Esophagus squamous epithelium (tissue), 4 donors: ENCODE measurements around the gene RASA2.

Experiments
- POLR2A ChIP-seq, 4 donors: fragments of 450-650 bp; IDR thresholded peaks; one replicate each; pipeline ENCODE4 v1.6.1; 2017; ENCODE audit warnings: antibody characterized with exemption in 4 of 4, mild to moderate bottlenecking in 4 of 4, moderate library complexity in 3 of 4
- TF ChIP-seq, protein P1 (sequence below), 6 experiments: fragments of 450-650 bp in 4 of 6; fragments of 200-600 bp in 2 of 6; sonication (generic) in 2 of 6; IDR thresholded peaks; one replicate each; pipeline ENCODE4 v1.5.1; 2016 to 2019; ENCODE audit warnings: antibody characterized with exemption in 6 of 6, mild to moderate bottlenecking in 4 of 6, moderate library complexity in 4 of 6

DNA sequence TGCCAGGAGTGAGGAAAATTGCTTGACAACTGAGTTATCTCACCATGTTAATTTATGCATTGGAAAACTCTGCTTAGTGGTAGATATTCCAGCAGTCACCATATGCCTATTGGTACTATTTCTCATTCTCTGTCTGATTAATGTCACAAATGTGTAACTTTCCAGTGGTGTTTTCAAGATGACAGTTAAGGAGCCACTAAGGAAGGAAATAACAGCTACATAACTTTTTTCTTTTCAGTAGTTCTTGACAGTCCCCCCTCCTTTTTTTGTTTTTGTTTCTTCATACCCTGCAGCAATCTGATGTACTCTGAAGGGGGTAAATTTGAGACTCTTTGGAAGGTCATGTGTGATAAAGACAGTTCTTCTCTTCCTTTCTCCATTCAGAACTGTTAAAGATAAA is 13.1 kb downstream of the RASA2 start:
- TF ChIP-seq POLR2A (IDR thresholded peaks at IDR 0.05) = no peak
- TF ChIP-seq, protein P1, sequence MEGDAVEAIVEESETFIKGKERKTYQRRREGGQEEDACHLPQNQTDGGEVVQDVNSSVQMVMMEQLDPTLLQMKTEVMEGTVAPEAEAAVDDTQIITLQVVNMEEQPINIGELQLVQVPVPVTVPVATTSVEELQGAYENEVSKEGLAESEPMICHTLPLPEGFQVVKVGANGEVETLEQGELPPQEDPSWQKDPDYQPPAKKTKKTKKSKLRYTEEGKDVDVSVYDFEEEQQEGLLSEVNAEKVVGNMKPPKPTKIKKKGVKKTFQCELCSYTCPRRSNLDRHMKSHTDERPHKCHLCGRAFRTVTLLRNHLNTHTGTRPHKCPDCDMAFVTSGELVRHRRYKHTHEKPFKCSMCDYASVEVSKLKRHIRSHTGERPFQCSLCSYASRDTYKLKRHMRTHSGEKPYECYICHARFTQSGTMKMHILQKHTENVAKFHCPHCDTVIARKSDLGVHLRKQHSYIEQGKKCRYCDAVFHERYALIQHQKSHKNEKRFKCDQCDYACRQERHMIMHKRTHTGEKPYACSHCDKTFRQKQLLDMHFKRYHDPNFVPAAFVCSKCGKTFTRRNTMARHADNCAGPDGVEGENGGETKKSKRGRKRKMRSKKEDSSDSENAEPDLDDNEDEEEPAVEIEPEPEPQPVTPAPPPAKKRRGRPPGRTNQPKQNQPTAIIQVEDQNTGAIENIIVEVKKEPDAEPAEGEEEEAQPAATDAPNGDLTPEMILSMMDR (IDR thresholded peaks at IDR 0.05) = no peak
